Measurements from ENCODE around the gene STX2. TPM values are rescaled to one million over a fixed set of nuclear protein-coding genes. Genes with fewer than 3 reads are reported as not detected.
"Not testable (repeated sequence)": the region's sequence is repeated elsewhere in the genome, so short reads cannot be mapped to it uniquely, and the experiment has no call there.

The STX2 gene
- total RNA-seq, 1 donor, result 43.8 TPM

DNA sequence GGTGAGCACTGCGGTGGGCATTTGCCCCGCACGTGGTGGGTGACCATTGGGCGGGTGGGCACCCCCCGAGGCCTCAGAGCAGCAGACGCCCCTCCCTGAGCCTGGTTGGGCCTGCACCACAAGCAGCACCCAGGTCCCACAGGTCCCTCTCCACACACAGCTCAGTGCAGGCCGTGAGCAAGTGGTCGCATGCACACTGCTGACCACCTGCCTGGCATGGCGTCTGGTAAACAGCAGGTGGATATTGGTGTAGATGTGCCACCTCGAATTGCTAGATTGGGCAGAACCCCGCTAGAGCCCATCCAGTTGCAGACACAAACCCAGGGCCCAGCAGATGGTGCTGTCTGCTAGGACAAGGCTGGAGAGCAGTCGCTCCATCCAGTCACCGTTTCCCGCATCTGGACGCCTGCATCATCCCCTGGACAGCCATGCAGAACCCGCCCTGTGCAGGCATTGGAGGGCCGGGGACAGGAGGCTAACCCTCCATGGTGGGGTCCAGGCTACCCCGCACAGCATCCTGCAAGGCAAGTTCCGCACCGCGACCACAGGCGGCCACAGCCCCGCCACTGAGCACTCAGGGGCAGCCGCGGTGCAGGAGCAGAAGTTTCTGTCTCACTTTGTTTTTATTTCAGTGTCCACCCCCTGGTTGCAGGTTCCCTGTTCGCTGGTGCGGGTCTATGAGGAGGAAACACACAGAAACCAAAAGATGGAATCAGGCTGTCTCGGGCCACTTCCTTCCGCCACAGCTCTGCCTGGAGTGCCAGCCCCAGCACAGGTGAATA is 77.3 kb downstream of the STX2 start:
- Histone ChIP-seq H2AFZ (ENCODE audit: low read length) (no peak overlapping the region), H3K79me2 (ENCODE audit: insufficient read depth, low read length) (no peaks in the 10 kb centered on the region), H3K4me3 (ENCODE audit: insufficient read depth, low read length) (no peak overlapping the region), H3K4me1 (ENCODE audit: insufficient read depth, low read length) (no peaks in the 10 kb centered on the region), H3K27ac (ENCODE audit: low read depth, low read length) (no peak overlapping the region), H4K20me1 (ENCODE audit: insufficient read depth, low read length) (no peaks in the 10 kb centered on the region), H3K9me3 (ENCODE audit: low read depth, low read length) (peaks cover 3% of the 10 kb centered on the region), H3K4me2 (ENCODE audit: insufficient read depth, low read length) (no peak overlapping the region), H3K36me3 (ENCODE audit: insufficient read depth, low read length) (no peaks in the 10 kb centered on the region), H3K27me3 (ENCODE audit: insufficient read depth, low read length) (no peaks in the 10 kb centered on the region)
- TF ChIP-seq, protein P1, sequence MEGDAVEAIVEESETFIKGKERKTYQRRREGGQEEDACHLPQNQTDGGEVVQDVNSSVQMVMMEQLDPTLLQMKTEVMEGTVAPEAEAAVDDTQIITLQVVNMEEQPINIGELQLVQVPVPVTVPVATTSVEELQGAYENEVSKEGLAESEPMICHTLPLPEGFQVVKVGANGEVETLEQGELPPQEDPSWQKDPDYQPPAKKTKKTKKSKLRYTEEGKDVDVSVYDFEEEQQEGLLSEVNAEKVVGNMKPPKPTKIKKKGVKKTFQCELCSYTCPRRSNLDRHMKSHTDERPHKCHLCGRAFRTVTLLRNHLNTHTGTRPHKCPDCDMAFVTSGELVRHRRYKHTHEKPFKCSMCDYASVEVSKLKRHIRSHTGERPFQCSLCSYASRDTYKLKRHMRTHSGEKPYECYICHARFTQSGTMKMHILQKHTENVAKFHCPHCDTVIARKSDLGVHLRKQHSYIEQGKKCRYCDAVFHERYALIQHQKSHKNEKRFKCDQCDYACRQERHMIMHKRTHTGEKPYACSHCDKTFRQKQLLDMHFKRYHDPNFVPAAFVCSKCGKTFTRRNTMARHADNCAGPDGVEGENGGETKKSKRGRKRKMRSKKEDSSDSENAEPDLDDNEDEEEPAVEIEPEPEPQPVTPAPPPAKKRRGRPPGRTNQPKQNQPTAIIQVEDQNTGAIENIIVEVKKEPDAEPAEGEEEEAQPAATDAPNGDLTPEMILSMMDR (IDR thresholded peaks at IDR 0.05; ENCODE audit: extremely low read depth, low read depth, low read length), result peak; percentile 62
- DNase-seq (ENCODE audit: insufficient read length, low spot score, missing footprints), result peak; percentile 94

DNA sequence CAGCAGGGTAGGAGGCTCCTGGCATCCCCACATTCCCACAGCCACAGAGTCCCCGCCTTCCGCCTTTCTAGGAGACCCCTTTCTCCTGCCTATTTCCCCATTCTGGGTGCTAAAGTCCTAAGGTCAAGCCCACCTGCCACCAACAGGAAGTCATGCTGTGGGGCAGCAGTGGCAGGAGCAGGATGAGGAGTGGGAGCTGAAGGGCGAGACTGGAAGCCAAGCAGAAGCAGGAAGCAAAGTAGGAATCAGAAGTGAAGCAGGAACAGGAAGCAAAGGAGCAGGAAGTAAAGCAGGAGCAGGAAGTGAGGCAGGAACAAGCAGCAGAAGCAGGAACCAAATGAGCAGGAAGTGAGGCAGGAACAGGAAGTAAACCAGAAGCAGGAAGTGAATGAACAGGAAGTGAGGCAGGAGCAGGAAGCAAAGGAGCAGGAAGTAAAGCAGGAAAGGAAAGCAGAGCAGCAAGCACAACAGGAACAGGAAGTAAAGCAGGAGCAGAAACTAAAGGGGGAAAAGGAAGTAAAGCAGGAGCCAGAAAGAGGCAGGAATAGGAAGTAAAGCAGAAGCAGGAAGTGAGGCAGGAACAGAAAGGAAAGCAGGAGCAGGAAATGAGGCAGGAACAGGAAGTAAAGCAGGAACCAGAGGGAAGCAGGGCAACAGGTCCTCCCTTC is 84.7 kb downstream of the STX2 start:
- H3K79me2 ChIP-seq (ENCODE audit: insufficient read depth, low read length), result no peaks in the 10 kb centered on the region
- no peak for DNase-seq (ENCODE audit: insufficient read length, low spot score, missing footprints)
- H3K27ac ChIP-seq (ENCODE audit: low read depth, low read length), result no peak overlapping the region
- no peaks in the 10 kb centered on the region for H3K4me1 ChIP-seq (ENCODE audit: insufficient read depth, low read length)
- no peaks in the 10 kb centered on the region for H3K9me3 ChIP-seq (ENCODE audit: low read depth, low read length)
- H2AFZ ChIP-seq (ENCODE audit: low read length), result no peak overlapping the region
- TF ChIP-seq, protein P1 (IDR thresholded peaks at IDR 0.05; ENCODE audit: extremely low read depth, low read depth, low read length), result no peak
- H3K4me2 ChIP-seq (ENCODE audit: insufficient read depth, low read length), result no peak overlapping the region
- no peaks in the 10 kb centered on the region for H3K27me3 ChIP-seq (ENCODE audit: insufficient read depth, low read length)
- no peaks in the 10 kb centered on the region for H3K36me3 ChIP-seq (ENCODE audit: insufficient read depth, low read length)
- no peak overlapping the region for H3K4me3 ChIP-seq (ENCODE audit: insufficient read depth, low read length)
- no peaks in the 10 kb centered on the region for H4K20me1 ChIP-seq (ENCODE audit: insufficient read depth, low read length)

DNA sequence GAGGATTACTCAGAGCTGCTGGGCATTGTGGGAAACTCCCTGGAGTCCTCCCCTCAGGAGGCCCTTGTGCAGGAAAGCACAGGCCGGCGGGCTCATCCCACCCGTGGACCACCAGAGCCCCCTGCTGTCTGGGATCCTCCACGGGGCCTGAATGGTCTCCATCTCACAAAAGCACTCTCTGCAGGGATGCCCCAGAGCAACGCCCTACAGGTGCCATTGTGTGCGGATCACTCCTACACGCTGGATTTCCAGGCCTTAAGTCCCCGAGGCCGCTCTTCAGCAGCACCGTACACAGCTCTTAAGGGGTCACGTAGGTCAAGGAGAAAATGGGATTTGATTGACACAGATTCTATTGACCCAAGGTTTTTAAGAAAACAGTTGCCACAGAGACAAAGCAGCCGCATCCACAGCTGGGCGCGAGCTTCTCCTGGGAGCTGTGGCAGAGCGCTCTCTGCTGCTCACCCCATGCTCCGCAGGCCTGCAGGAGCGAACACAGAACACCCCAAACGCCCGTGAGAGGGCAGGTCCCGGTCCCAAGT is 86.3 kb downstream of the STX2 start:
- no peaks in the 10 kb centered on the region for H3K79me2 ChIP-seq (ENCODE audit: insufficient read depth, low read length)
- no peak overlapping the region for H3K27ac ChIP-seq (ENCODE audit: low read depth, low read length)
- H3K4me3 ChIP-seq (ENCODE audit: insufficient read depth, low read length), result no peak overlapping the region
- no peaks in the 10 kb centered on the region for H3K36me3 ChIP-seq (ENCODE audit: insufficient read depth, low read length)
- no peaks in the 10 kb centered on the region for H3K4me1 ChIP-seq (ENCODE audit: insufficient read depth, low read length)
- no peak overlapping the region for H3K4me2 ChIP-seq (ENCODE audit: insufficient read depth, low read length)
- TF ChIP-seq, protein P1 (IDR thresholded peaks at IDR 0.05; ENCODE audit: extremely low read depth, low read depth, low read length), result no peak
- H3K27me3 ChIP-seq (ENCODE audit: insufficient read depth, low read length), result no peaks in the 10 kb centered on the region
- H2AFZ ChIP-seq (ENCODE audit: low read length), result no peak overlapping the region
- DNase-seq (ENCODE audit: insufficient read length, low spot score, missing footprints), result no peak
- H3K9me3 ChIP-seq (ENCODE audit: low read depth, low read length), result no peaks in the 10 kb centered on the region
- H4K20me1 ChIP-seq (ENCODE audit: insufficient read depth, low read length), result no peaks in the 10 kb centered on the region

DNA sequence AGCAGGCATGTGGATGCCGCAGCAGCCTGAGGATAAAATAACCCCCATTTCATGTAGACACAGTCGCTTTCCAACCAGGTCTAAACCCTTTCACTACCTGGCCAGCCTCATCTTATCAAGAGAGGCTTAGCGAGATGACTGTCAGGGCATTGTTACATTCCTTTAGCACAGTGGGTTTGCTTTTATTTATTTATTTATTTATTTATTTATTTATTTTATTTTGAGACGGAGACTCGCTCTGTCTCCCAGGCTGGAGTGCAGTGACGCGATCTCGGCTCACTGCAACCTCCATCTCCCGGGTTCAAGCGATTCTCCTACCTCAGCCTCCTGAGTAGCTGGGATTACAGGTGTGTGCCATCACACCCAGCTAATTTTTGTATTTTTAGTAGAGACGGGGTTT is 87.0 kb downstream of the STX2 start:
- H3K4me3 ChIP-seq (ENCODE audit: insufficient read depth, low read length); H3K27me3 ChIP-seq (ENCODE audit: insufficient read depth, low read length); H3K36me3 ChIP-seq (ENCODE audit: insufficient read depth, low read length); H3K9me3 ChIP-seq (ENCODE audit: low read depth, low read length); H3K4me2 ChIP-seq (ENCODE audit: insufficient read depth, low read length); H3K4me1 ChIP-seq (ENCODE audit: insufficient read depth, low read length); H2AFZ ChIP-seq (ENCODE audit: low read length); H4K20me1 ChIP-seq (ENCODE audit: insufficient read depth, low read length); DNase-seq (ENCODE audit: insufficient read length, low spot score, missing footprints); H3K79me2 ChIP-seq (ENCODE audit: insufficient read depth, low read length); H3K27ac ChIP-seq (ENCODE audit: low read depth, low read length): not testable (repeated sequence)

All from osteoblast (primary cell).